ENCODE data around the gene NAA10.

DNA sequence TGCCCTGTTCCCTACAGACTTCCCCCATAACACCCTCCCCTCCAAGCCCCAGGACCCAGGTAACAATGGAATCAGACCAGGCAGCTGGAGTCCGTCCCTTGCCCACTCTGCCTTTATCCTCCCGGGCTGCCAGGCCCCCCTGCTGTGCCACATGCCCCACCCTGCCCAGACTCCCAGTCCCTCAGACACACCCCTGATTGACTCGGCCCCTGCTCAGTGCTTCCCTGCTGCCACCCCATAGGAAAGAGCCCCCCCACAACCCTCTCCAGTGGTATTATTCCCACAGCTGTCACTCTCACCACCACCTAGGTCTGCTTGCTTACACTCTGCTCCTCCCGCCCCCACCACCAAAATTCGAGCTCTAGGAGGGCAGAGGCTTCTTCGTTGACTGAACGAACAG, 4.7 kb upstream of the NAA10 start:
- TF ChIP-seq, protein P1, sequence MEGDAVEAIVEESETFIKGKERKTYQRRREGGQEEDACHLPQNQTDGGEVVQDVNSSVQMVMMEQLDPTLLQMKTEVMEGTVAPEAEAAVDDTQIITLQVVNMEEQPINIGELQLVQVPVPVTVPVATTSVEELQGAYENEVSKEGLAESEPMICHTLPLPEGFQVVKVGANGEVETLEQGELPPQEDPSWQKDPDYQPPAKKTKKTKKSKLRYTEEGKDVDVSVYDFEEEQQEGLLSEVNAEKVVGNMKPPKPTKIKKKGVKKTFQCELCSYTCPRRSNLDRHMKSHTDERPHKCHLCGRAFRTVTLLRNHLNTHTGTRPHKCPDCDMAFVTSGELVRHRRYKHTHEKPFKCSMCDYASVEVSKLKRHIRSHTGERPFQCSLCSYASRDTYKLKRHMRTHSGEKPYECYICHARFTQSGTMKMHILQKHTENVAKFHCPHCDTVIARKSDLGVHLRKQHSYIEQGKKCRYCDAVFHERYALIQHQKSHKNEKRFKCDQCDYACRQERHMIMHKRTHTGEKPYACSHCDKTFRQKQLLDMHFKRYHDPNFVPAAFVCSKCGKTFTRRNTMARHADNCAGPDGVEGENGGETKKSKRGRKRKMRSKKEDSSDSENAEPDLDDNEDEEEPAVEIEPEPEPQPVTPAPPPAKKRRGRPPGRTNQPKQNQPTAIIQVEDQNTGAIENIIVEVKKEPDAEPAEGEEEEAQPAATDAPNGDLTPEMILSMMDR (IDR thresholded peaks at IDR 0.05), result no peak
- TF ChIP-seq POLR2A (IDR thresholded peaks at IDR 0.05), result no peak

Data from body of pancreas (tissue), 4 donors.